PC-3 (cell line): ENCODE measurements around the gene SLC25A24.

Experiments used
- EZH2phosphoT487 ChIP-seq: fragments of 300-600 bp; sonication (generic); IDR thresholded peaks from 2 replicates; pipeline ENCODE4 v1.6.1; 2018; ENCODE audit warnings: mild to moderate bottlenecking, antibody characterized with exemption, low read length, borderline replicate concordance
- TF ChIP-seq, protein P1 (sequence below): fragments of 300-600 bp; sonication (generic); conservative IDR thresholded peaks from 2 replicates; pipeline ENCODE4 v1.5.1; 2017; ENCODE audit warnings: antibody characterized with exemption, low read depth, mild to moderate bottlenecking, low read length

GRCh38 chr1:108100148-108100547 is 100.0 kb downstream of the SLC25A24 start:
- no peak for TF ChIP-seq EZH2phosphoT487
- TF ChIP-seq, protein P1, sequence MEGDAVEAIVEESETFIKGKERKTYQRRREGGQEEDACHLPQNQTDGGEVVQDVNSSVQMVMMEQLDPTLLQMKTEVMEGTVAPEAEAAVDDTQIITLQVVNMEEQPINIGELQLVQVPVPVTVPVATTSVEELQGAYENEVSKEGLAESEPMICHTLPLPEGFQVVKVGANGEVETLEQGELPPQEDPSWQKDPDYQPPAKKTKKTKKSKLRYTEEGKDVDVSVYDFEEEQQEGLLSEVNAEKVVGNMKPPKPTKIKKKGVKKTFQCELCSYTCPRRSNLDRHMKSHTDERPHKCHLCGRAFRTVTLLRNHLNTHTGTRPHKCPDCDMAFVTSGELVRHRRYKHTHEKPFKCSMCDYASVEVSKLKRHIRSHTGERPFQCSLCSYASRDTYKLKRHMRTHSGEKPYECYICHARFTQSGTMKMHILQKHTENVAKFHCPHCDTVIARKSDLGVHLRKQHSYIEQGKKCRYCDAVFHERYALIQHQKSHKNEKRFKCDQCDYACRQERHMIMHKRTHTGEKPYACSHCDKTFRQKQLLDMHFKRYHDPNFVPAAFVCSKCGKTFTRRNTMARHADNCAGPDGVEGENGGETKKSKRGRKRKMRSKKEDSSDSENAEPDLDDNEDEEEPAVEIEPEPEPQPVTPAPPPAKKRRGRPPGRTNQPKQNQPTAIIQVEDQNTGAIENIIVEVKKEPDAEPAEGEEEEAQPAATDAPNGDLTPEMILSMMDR = no peak
